HepG2 (cell line): Measurements from ENCODE around the gene ESF1. TPM values are rescaled to one million over a fixed set of nuclear protein-coding genes. Genes with fewer than 3 reads are reported as not detected.

Experiments
- ARNT2 ChIP-seq: sonication (generic); formaldehyde crosslinking; IDR thresholded peaks from 2 replicates; pipeline ENCODE4 v1.8.0; 2022; ENCODE audit warnings: mild to moderate bottlenecking, low read depth, missing genetic modification reagents, moderate library complexity
- ATF3 ChIP-seq: sonication (generic); formaldehyde crosslinking; IDR thresholded peaks from 2 replicates; pipeline ENCODE4 v1.4.0; 2020; ENCODE audit warnings: missing genetic modification reagents
- CEBPB ChIP-seq: IDR thresholded peaks from 2 replicates; pipeline ENCODE4 v1.6.1; 2011; ENCODE audit warnings: low read depth, low read length, improper control_type of control experiment, borderline replicate concordance
- DNMT3B ChIP-seq: conservative IDR thresholded peaks from 2 replicates; pipeline ENCODE4 v1.6.1; 2016; ENCODE audit warnings: missing biosample characterization, control low read depth
- FOXK1 ChIP-seq: sonication (generic); formaldehyde crosslinking; IDR thresholded peaks from 2 replicates; pipeline ENCODE4 v1.4.0; 2020; ENCODE audit warnings: low read depth, missing genetic modification reagents, borderline replicate concordance
- HDAC2 ChIP-seq: sonication (generic); formaldehyde crosslinking; IDR thresholded peaks from 2 replicates; pipeline ENCODE4 v1.4.0; 2020; ENCODE audit warnings: missing genetic modification reagents
- HMGXB4 ChIP-seq, 2 experiments: sonication (generic) in 1 of 2; formaldehyde crosslinking in 1 of 2; IDR thresholded peaks; 2 replicates each; pipeline versions ENCODE4 v1.4.0 to v1.6.1; 2018 to 2020; ENCODE audit warnings: missing genetic modification reagents in 2 of 2, borderline replicate concordance in 1 of 2, low read depth in 1 of 2, mild to moderate bottlenecking in 1 of 2, missing biosample characterization in 1 of 2
- HNRNPK ChIP-seq: fragments of 200-400 bp; formaldehyde crosslinking; IDR thresholded peaks from 2 replicates; pipeline ENCODE4 v1.6.1; 2018; ENCODE audit warnings: low read length, low read depth, moderate library complexity, mild to moderate bottlenecking; ENCODE audit not compliant: poor library complexity, severe bottlenecking
- HNRNPUL1 ChIP-seq: fragments of 200-400 bp; formaldehyde crosslinking; IDR thresholded peaks from 2 replicates; pipeline ENCODE4 v1.6.1; 2017; ENCODE audit warnings: low read depth, mild to moderate bottlenecking, low read length, moderate library complexity
- HOXD1 ChIP-seq: sonication (generic); formaldehyde crosslinking; IDR thresholded peaks from 2 replicates; pipeline ENCODE4 v1.5.0; 2020; ENCODE audit warnings: missing genetic modification reagents
- IRX3 ChIP-seq: sonication (generic); formaldehyde crosslinking; IDR thresholded peaks from 2 replicates; pipeline ENCODE4 v1.8.1; 2023; ENCODE audit warnings: mild to moderate bottlenecking, low read depth, missing genetic modification reagents, borderline replicate concordance
- MIER2 ChIP-seq: IDR thresholded peaks from 2 replicates; pipeline ENCODE4 v1.6.1; 2016; ENCODE audit warnings: missing biosample characterization, missing genetic modification reagents
- NFE2L1 ChIP-seq: sonication (generic); formaldehyde crosslinking; IDR thresholded peaks from 2 replicates; pipeline ENCODE4 v1.4.0; 2020; ENCODE audit warnings: missing genetic modification reagents, mild to moderate bottlenecking, borderline replicate concordance
- RBM39 ChIP-seq: fragments of 200-400 bp; formaldehyde crosslinking; IDR thresholded peaks from one replicate; pipeline ENCODE4 v1.6.1; 2018; ENCODE audit warnings: antibody characterized with exemption, mild to moderate bottlenecking, low read depth, low read length; ENCODE audit not compliant: poor library complexity, severe bottlenecking
- SMAD9 ChIP-seq: sonication (generic); formaldehyde crosslinking; IDR thresholded peaks from 2 replicates; pipeline ENCODE4 v1.5.1; 2020; ENCODE audit warnings: mild to moderate bottlenecking, missing genetic modification reagents
- SRSF1 ChIP-seq: fragments of 200-400 bp; formaldehyde crosslinking; optimal IDR thresholded peaks from 2 replicates; pipeline ENCODE3; 2017; ENCODE audit warnings: mild to moderate bottlenecking, low read depth, low read length, moderate library complexity
- TP53 ChIP-seq: sonication (generic); formaldehyde crosslinking; conservative IDR thresholded peaks from 2 replicates; pipeline ENCODE4 v1.4.0; 2020; ENCODE audit warnings: missing genetic modification reagents
- U2AF1 ChIP-seq: fragments of 200-400 bp; formaldehyde crosslinking; optimal IDR thresholded peaks from 2 replicates; pipeline ENCODE3; 2017; ENCODE audit warnings: mild to moderate bottlenecking, low read depth, low read length
- ZFP41 ChIP-seq: sonication (generic); formaldehyde crosslinking; IDR thresholded peaks from 2 replicates; pipeline ENCODE4 v1.4.0; 2020; ENCODE audit warnings: mild to moderate bottlenecking, missing genetic modification reagents, borderline replicate concordance
- ZNF17 ChIP-seq: sonication (generic); formaldehyde crosslinking; IDR thresholded peaks from 2 replicates; pipeline ENCODE4 v1.5.0; 2020; ENCODE audit warnings: mild to moderate bottlenecking, missing genetic modification reagents
- ZNF234 ChIP-seq: sonication (generic); formaldehyde crosslinking; conservative IDR thresholded peaks from 2 replicates; pipeline ENCODE4 v1.5.1; 2020; ENCODE audit warnings: mild to moderate bottlenecking, missing genetic modification reagents
- ZNF256 ChIP-seq: sonication (generic); formaldehyde crosslinking; conservative IDR thresholded peaks from 2 replicates; pipeline ENCODE4 v1.4.0; 2020; ENCODE audit warnings: missing genetic modification reagents
- ZNF34 ChIP-seq: sonication (generic); formaldehyde crosslinking; IDR thresholded peaks from 2 replicates; pipeline ENCODE4 v1.4.0; 2020; ENCODE audit warnings: mild to moderate bottlenecking, missing genetic modification reagents, borderline replicate concordance
- ZNF44 ChIP-seq: sonication (generic); formaldehyde crosslinking; IDR thresholded peaks from 2 replicates; pipeline ENCODE4 v1.5.1; 2020; ENCODE audit warnings: mild to moderate bottlenecking, missing genetic modification reagents
- ZNF674 ChIP-seq: sonication (generic); formaldehyde crosslinking; IDR thresholded peaks from 2 replicates; pipeline ENCODE4 v1.5.0; 2020; ENCODE audit warnings: low read depth, mild to moderate bottlenecking, missing genetic modification reagents
- polyA plus RNA-seq, 8 experiments: library from polyadenylated mRNA; depleted of rRNA in 3 of 8; stranded (reverse) in 7 of 8; unstranded in 1 of 8; fragments of >200 nt; fragmentation: Illumina TruSeq in 4 of 8; extraction: Trizol in 4 of 8; gene quantifications; 2 replicates each; pipeline versions ENCODE4 v1.2.1 to v1.2.3, GENCODE V29; 2011 to 2016; ENCODE audit warnings: low read depth in 4 of 8, missing spikeins in 1 of 8, mixed read lengths in 1 of 8; ENCODE audit not compliant: insufficient read depth in 1 of 8
- total RNA-seq, 5 experiments: library from RNA; depleted of rRNA; stranded (reverse); fragments of >200 nt; fragmentation: Illumina TruSeq; extraction: Trizol; gene quantifications; 2 replicates each; pipeline ENCODE4 v1.2.3, GENCODE V29; 2016; ENCODE audit warnings: low read depth in 1 of 5
- TF ChIP-seq, protein P1 (sequence below): sonication (generic); formaldehyde crosslinking; IDR thresholded peaks from 2 replicates; pipeline ENCODE4 v1.8.0; 2022; ENCODE audit warnings: mild to moderate bottlenecking, missing genetic modification reagents

Gene ESF1
- total and polyA plus RNA-seq, 2 of the 13 experiments (the other 11 are each of a cell fraction or from before 2014, with no cell fraction given) = 7.3 to 66.9 TPM

DNA sequence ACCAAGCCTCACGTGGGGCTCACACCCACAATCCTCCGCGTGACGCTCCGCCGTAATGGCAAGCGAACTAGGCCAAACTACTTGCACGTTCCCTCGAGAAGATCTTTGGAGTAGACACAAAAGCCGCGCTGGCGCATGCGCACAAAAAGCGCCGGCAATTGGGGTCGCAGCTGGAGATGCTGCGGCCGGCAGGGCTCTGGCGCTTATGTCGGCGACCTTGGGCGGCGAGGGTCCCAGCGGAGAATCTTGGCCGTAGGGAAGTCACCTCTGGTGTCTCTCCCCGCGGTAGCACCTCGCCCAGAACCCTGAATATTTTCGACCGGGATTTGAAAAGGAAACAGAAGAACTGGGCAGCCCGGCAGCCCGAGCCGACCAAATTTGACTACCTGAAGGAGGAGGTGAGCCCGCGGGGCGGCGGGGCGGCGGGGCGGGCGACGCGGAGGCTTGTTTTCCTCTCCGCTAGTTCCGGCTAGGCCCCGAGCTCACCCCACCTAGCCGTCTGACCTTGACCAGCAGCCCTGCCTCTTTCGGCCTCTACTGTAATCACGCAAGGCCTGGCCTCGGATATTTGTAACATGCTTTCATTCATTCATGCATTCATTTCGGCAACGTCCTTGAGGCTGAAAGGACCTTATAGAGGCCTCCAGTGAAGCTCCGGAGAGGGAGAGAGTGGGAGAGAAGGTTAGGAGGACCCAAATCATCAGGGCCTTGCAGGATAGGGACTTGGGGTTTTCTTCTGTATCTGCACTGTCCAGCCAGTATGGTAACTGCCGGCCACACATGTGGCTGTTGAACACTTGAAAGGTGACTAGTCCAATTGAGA, at the start of gene ESF1, which contains the start of gene NDUFAF5 (continued):
- TF ChIP-seq HDAC2 (CRISPR knock-in tag) = peak; percentile 96
- no peak for TF ChIP-seq ZFP41 (CRISPR knock-in tag)
- peak; percentile 54; the same call in 1 of the 2 replicates for TF ChIP-seq HOXD1 (CRISPR knock-in tag)
- no peak for TF ChIP-seq HNRNPUL1
- TF ChIP-seq CEBPB = peak; percentile 56; the same call in 1 of the 2 replicates
- no peak; the same call in none of the 2 replicates for TF ChIP-seq ZNF34 (CRISPR knock-in tag)
- TF ChIP-seq ZNF17 (CRISPR knock-in tag) = 0 out of 2 replicates have a peak, but pooled peaks have one; percentile 84
- peak; percentile 95 to 96 for TF ChIP-seq HMGXB4 (CRISPR knock-in tag; IDR thresholded peaks at IDR 0.05; ENCODE audit: borderline replicate concordance in 1 of 2, low read depth in 1 of 2)
- TF ChIP-seq ZNF256 = peak; percentile 92
- TF ChIP-seq FOXK1 (CRISPR knock-in tag) = peak; percentile 96; the same call in 1 of the 2 replicates
- 0 out of 2 replicates have a peak, but pooled peaks have one; percentile 48 for TF ChIP-seq SMAD9
- peak; percentile 89; the same call in 1 of the 2 replicates for TF ChIP-seq TP53 (CRISPR knock-in tag)
- peak; percentile 91 for TF ChIP-seq SRSF1
- 0 out of 2 replicates have a peak, but pooled peaks have one; percentile 90 for TF ChIP-seq ZNF234 (CRISPR knock-in tag)
- peak; percentile 79 for TF ChIP-seq HNRNPK
- TF ChIP-seq RBM39 = peak; percentile 98
- TF ChIP-seq NFE2L1 (CRISPR knock-in tag) = no peak
- TF ChIP-seq ATF3 (CRISPR knock-in tag) = peak; percentile 60
- peak; percentile 84 for TF ChIP-seq MIER2 (CRISPR knock-in tag)
- no peak; the same call in none of the 2 replicates for TF ChIP-seq IRX3 (CRISPR knock-in tag)
- TF ChIP-seq DNMT3B (CRISPR knock-in tag) = peak; percentile 95
- TF ChIP-seq ARNT2 = peak; percentile 95
- TF ChIP-seq ZNF674 (CRISPR knock-in tag) = 0 out of 2 replicates have a peak, but pooled peaks have one; percentile 94
- no peak; the same call in 1 of the 2 replicates for TF ChIP-seq ZNF44 (CRISPR knock-in tag)
- TF ChIP-seq, protein P1, sequence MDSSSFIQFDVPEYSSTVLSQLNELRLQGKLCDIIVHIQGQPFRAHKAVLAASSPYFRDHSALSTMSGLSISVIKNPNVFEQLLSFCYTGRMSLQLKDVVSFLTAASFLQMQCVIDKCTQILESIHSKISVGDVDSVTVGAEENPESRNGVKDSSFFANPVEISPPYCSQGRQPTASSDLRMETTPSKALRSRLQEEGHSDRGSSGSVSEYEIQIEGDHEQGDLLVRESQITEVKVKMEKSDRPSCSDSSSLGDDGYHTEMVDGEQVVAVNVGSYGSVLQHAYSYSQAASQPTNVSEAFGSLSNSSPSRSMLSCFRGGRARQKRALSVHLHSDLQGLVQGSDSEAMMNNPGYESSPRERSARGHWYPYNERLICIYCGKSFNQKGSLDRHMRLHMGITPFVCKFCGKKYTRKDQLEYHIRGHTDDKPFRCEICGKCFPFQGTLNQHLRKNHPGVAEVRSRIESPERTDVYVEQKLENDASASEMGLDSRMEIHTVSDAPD (CRISPR knock-in tag) = 0 out of 2 replicates have a peak, but pooled peaks have one; percentile 13
- TF ChIP-seq U2AF1 = peak; percentile 88
